Left lung (tissue), 14 donors: ENCODE data around the gene PSMB2. TPM values are rescaled to one million over a fixed set of nuclear protein-coding genes. Genes with fewer than 3 reads are reported as not detected.
A peak's percentile ranks its signal among the peaks of the same experiment; 100 is the strongest.
"Not testable (repeated sequence)": the region's sequence is repeated elsewhere in the genome, so short reads cannot be mapped to it uniquely, and the experiment has no call there.

Experiments
- ATAC-seq: fragments of 200-7000 bp; cut with Tn5 transposase; one replicate; pipeline ENCODE4 v1.9.1; 2020; ENCODE audit warnings: moderate library complexity
- DNase-seq, 4 donors: peaks; one replicate each; pipeline ENCODE4 v3.0.0-alpha.2; 2013 to 2020
- H3K27ac ChIP-seq, 2 donors: fragments of 200-600 bp; sonication (generic) in 1 of 2; one replicate each; pipeline versions ENCODE4 v1.5.0 to v1.8.0; 2020 to 2021
- H3K27me3 ChIP-seq, 2 donors: fragments of 200-600 bp; sonication (generic) in 1 of 2; one replicate each; pipeline versions ENCODE4 v1.5.0 to v1.8.0; 2020 to 2021
- H3K36me3 ChIP-seq, 2 donors: fragments of 200-600 bp; sonication (generic) in 1 of 2; one replicate each; pipeline versions ENCODE4 v1.5.0 to v1.8.0; 2020 to 2021
- H3K4me1 ChIP-seq, 2 donors: fragments of 200-600 bp; one replicate each; pipeline ENCODE4 v1.8.0; 2021
- H3K4me3 ChIP-seq, 2 donors: fragments of 200-600 bp; sonication (generic) in 1 of 2; one replicate each; pipeline versions ENCODE4 v1.5.0 to v1.8.0; 2020 to 2021; ENCODE audit warnings: mild to moderate bottlenecking in 1 of 2
- H3K9me3 ChIP-seq, 2 donors: fragments of 200-600 bp; sonication (generic) in 1 of 2; one replicate each; pipeline versions ENCODE4 v1.5.0 to v1.8.0; 2020 to 2021
- intact Hi-C, 2 donors: fragments of 100-400 bp; cut with DNase I; formaldehyde crosslinking; loops; one replicate each; pipeline versions ENCODE4 v1.11.2 to v1.14.2; 2022
- long read RNA-seq, 12 donors: library from polyadenylated mRNA in 2 of 12; unstranded in 2 of 12; transcript quantifications; one replicate each; pipeline ENCODE4 v2.0.0 and lab custom pipeline, GENCODE V29; 2019 to 2026
- polyA plus RNA-seq, 6 donors: library from polyadenylated mRNA; unstranded; fragments of 120-200 nt; gene quantifications; one replicate each; pipeline ENCODE4 v1.2.1, GENCODE V29; 2013; ENCODE audit not compliant: insufficient read length in 6 of 6
- total RNA-seq, 2 donors: library from RNA; stranded (reverse); fragmentation: NEBNext Ultra II Directional; extraction: Animal tissue kit (Norgen Biotek cat#: 25700); gene quantifications; one replicate each; pipeline ENCODE4 v1.2.1, GENCODE V29; 2021
- TF ChIP-seq, protein P1 (sequence below), 2 donors: fragments of 200-600 bp; sonication (generic) in 1 of 2; IDR thresholded peaks; one replicate each; pipeline versions ENCODE4 v1.5.0 to v1.8.0; 2021; ENCODE audit warnings: antibody characterized with exemption in 2 of 2
- donor health status: DM: no; HTN: yes; CAD: no.
- donor health status: DM: no; HTN: no; CAD: no.

The PSMB2 gene
- total RNA-seq (10 to 100 TPM; 48.4 to 73.1 TPM), polyA plus RNA-seq (10 to 100 TPM; 67.0 to 80.2 (median 70.7) TPM)
- long read RNA-seq, donor 1, transcript PSMB2-201 (6 exons, 2,701 nt): major isoform, 66 of 66 reads
- long read RNA-seq, donor 1, partial matches to known transcripts: 0 of 66 reads
- long read RNA-seq, donor 1, other reads (novel, unspliced or antisense): 0 of 66 reads
- long read RNA-seq, donor 2, transcript PSMB2-201 (6 exons, 2,701 nt): major isoform, 62 of 67 reads
- long read RNA-seq, donor 2, partial matches to known transcripts: 5 of 67 reads
- long read RNA-seq, donor 2, other reads (novel, unspliced or antisense): 0 of 67 reads
- long read RNA-seq, donor 3, transcript PSMB2-201 (6 exons, 2,701 nt): major isoform, 67 of 67 reads
- long read RNA-seq, donor 3, partial matches to known transcripts: 0 of 67 reads
- long read RNA-seq, donor 3, other reads (novel, unspliced or antisense): 0 of 67 reads
- long read RNA-seq, donor 4, transcript PSMB2-201 (6 exons, 2,701 nt): major isoform, 112 of 123 reads
- long read RNA-seq, donor 4, partial matches to known transcripts: 2 of 123 reads
- long read RNA-seq, donor 4, other reads (novel, unspliced or antisense): 9 of 123 reads
- long read RNA-seq, donor 5, transcript PSMB2-201 (6 exons, 2,701 nt): major isoform, 51 of 59 reads
- long read RNA-seq, donor 5, partial matches to known transcripts: 8 of 59 reads
- long read RNA-seq, donor 5, other reads (novel, unspliced or antisense): 0 of 59 reads
- long read RNA-seq, donor 6, transcript PSMB2-201 (6 exons, 2,701 nt): major isoform, 52 of 52 reads
- long read RNA-seq, donor 6, partial matches to known transcripts: 0 of 52 reads
- long read RNA-seq, donor 6, other reads (novel, unspliced or antisense): 0 of 52 reads
- long read RNA-seq, donor 7, transcript PSMB2-201 (6 exons, 2,701 nt): major isoform, 37 of 42 reads
- long read RNA-seq, donor 7, partial matches to known transcripts: 5 of 42 reads
- long read RNA-seq, donor 7, other reads (novel, unspliced or antisense): 0 of 42 reads
- long read RNA-seq, donor 8, transcript PSMB2-201 (6 exons, 2,701 nt): major isoform, 40 of 40 reads
- long read RNA-seq, donor 8, partial matches to known transcripts: 0 of 40 reads
- long read RNA-seq, donor 8, other reads (novel, unspliced or antisense): 0 of 40 reads
- long read RNA-seq, donor 9: 0 reads
- long read RNA-seq, donor 10, transcript PSMB2-201 (6 exons, 2,701 nt): major isoform, 203 of 218 reads
- long read RNA-seq, donor 10, partial matches to known transcripts: 0 of 218 reads
- long read RNA-seq, donor 10, other reads (novel, unspliced or antisense): 15 of 218 reads
- long read RNA-seq, donor 11, transcript PSMB2-201 (6 exons, 2,701 nt): major isoform, 64 of 69 reads
- long read RNA-seq, donor 11, partial matches to known transcripts: 5 of 69 reads
- long read RNA-seq, donor 11, other reads (novel, unspliced or antisense): 0 of 69 reads
- long read RNA-seq, donor 12, transcript PSMB2-201 (6 exons, 2,701 nt): major isoform, 42 of 42 reads
- long read RNA-seq, donor 12, partial matches to known transcripts: 0 of 42 reads
- long read RNA-seq, donor 12, other reads (novel, unspliced or antisense): 0 of 42 reads

- DNase-seq (peak; percentile 96 to 97 (median 96)), ATAC-seq (peak; percentile 96)
- H3K27ac ChIP-seq: peak within 1 kb of the TSS; percentile 92 to 94
- peaks cover 3 to 21% of the 10 kb centered on the region in 2 donors for H3K27me3 ChIP-seq
- H3K4me3 ChIP-seq: peak within 1 kb of the TSS; percentile 79 to 88
- peaks cover 21 to 49% of the 10 kb centered on the region in 2 donors for H3K4me1 ChIP-seq
- TF ChIP-seq, protein P1, sequence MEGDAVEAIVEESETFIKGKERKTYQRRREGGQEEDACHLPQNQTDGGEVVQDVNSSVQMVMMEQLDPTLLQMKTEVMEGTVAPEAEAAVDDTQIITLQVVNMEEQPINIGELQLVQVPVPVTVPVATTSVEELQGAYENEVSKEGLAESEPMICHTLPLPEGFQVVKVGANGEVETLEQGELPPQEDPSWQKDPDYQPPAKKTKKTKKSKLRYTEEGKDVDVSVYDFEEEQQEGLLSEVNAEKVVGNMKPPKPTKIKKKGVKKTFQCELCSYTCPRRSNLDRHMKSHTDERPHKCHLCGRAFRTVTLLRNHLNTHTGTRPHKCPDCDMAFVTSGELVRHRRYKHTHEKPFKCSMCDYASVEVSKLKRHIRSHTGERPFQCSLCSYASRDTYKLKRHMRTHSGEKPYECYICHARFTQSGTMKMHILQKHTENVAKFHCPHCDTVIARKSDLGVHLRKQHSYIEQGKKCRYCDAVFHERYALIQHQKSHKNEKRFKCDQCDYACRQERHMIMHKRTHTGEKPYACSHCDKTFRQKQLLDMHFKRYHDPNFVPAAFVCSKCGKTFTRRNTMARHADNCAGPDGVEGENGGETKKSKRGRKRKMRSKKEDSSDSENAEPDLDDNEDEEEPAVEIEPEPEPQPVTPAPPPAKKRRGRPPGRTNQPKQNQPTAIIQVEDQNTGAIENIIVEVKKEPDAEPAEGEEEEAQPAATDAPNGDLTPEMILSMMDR (IDR thresholded peaks at IDR 0.05): no peak
- no peaks in the 10 kb centered on the region for H3K9me3 ChIP-seq
- intact Hi-C loops: no loop called here
- no peaks in the 10 kb centered on the region for H3K36me3 ChIP-seq
Measured at GRCh38 chr1:35641233-35641866, at the start of gene PSMB2. Gene PSMB2 (minus strand): TSS chr1:35641526. CDS start chr1:35641432, 94 bp downstream.

DNA sequence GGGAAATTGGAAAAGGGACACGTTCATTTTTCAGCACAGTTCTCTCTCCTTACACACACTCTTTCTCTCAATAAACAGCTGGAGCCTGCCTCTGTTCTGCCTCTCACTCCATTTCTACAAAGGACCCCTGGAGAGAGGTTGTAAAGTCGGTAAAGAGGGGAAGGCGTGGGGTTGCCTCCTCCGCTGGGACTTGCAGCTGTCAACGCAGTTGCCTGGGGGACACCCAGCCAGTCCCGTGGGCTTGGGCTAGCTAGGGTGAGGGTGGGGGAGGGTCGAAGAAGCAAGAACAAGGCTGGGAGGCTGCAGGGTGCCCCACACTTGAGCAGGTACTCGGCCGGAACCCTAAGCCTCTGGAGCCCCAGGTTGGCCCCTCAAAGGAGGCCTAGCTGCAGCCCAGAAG, 49.8 kb upstream of the PSMB2 start:
- Histone ChIP-seq H3K4me3 (no peak overlapping the region), H3K27ac (no peak overlapping the region), H3K27me3 (peaks cover 0 to 36% of the 10 kb centered on the region in 2 donors), H3K36me3 (no peaks in the 10 kb centered on the region), H3K9me3 (no peaks in the 10 kb centered on the region), H3K4me1 (no peaks in the 10 kb centered on the region)
- TF ChIP-seq, protein P1 (IDR thresholded peaks at IDR 0.05): no peak
- ATAC-seq: no peak
- DNase-seq: no peak
- intact Hi-C loops: no loop called here

DNA sequence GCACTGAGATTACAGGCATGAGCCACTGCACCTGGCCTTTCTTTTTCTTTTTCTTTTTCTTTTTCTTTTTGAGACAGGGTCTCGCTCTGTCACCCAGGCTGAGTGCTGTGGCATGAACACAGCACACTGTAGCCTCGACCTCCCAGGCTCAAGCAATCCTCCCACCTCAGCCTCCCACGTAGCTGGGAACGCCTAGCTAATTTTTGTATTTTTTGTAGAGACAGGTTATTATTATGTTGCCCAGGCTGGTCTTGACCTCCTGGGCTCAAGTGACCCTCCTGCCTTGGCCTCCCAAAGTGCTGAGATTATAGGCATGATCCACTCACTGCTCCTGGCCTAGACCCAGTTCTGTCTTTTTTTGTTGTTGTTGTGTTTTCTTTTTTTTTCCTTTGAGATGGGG, 48.8 kb upstream of the PSMB2 start:
- H3K9me3 ChIP-seq, H3K4me1 ChIP-seq, ATAC-seq, H3K4me3 ChIP-seq, DNase-seq, intact Hi-C loops, H3K27ac ChIP-seq, H3K36me3 ChIP-seq: not testable (repeated sequence)
- peaks cover 0 to 26% of the 10 kb centered on the region in 2 donors for H3K27me3 ChIP-seq

GRCh38 chr1:35688161-35688560, 46.8 kb upstream of the PSMB2 start:
- no peak overlapping the region for H3K27ac ChIP-seq
- TF ChIP-seq, protein P1 (IDR thresholded peaks at IDR 0.05): no peak
- DNase-seq (no peak), ATAC-seq (no peak)
- intact Hi-C loops: no loop called here
- peaks cover 0 to 23% of the 10 kb centered on the region in 2 donors for H3K27me3 ChIP-seq
- H3K36me3 ChIP-seq: no peaks in the 10 kb centered on the region
- H3K4me3 ChIP-seq: no peak overlapping the region
- no peaks in the 10 kb centered on the region for H3K9me3 ChIP-seq
- H3K4me1 ChIP-seq: no peaks in the 10 kb centered on the region
